GM12891 (cell line): ENCODE results near the gene PUS1.

ENCODE experiments used
- DNase-seq: peaks from one replicate; pipeline ENCODE4 v3.0.0; 2011; ENCODE audit warnings: low spot score; ENCODE audit not compliant: insufficient read length
- FAIRE-seq: peaks from 2 replicates; lab custom pipeline; 2011; peaks lifted over from hg19 to GRCh38; lab: Jason Lieb, UNC
- PAX5 ChIP-seq: IDR thresholded peaks from 2 replicates; pipeline ENCODE4 v1.6.1; 2011; ENCODE audit warnings: low read length, moderate library complexity, mild to moderate bottlenecking; ENCODE audit not compliant: insufficient read depth, severe bottlenecking
- POLR2A ChIP-seq: IDR thresholded peaks from 2 replicates; pipeline ENCODE4 v1.6.1; 2011; ENCODE audit warnings: low read depth, low read length, control low read depth
- POLR2AphosphoS5 ChIP-seq: IDR thresholded peaks from 2 replicates; pipeline ENCODE4 v1.6.1; 2011; ENCODE audit warnings: low read depth, low read length, control low read depth
- POU2F2 ChIP-seq: IDR thresholded peaks from 2 replicates; pipeline ENCODE4 v1.6.1; 2011; ENCODE audit warnings: low read depth, mild to moderate bottlenecking, control low read depth, low read length, moderate library complexity
- SPI1 ChIP-seq: IDR thresholded peaks from 2 replicates; pipeline ENCODE4 v1.6.1; 2011; ENCODE audit warnings: low read depth, low read length, control low read depth
- TAF1 ChIP-seq: IDR thresholded peaks from 2 replicates; pipeline ENCODE4 v1.6.1; 2011; ENCODE audit warnings: low read depth, low read length, control low read depth

Gene PUS1

GRCh38 chr12:131902332-131903241, 26.5 kb upstream of the PUS1 start:
- no peak for DNase-seq
- TF ChIP-seq POLR2AphosphoS5 (no peak), POLR2A (no peak), SPI1 (no peak), PAX5 (no peak), TAF1 (no peak), POU2F2 (no peak)
- FAIRE-seq, result no peak

DNA sequence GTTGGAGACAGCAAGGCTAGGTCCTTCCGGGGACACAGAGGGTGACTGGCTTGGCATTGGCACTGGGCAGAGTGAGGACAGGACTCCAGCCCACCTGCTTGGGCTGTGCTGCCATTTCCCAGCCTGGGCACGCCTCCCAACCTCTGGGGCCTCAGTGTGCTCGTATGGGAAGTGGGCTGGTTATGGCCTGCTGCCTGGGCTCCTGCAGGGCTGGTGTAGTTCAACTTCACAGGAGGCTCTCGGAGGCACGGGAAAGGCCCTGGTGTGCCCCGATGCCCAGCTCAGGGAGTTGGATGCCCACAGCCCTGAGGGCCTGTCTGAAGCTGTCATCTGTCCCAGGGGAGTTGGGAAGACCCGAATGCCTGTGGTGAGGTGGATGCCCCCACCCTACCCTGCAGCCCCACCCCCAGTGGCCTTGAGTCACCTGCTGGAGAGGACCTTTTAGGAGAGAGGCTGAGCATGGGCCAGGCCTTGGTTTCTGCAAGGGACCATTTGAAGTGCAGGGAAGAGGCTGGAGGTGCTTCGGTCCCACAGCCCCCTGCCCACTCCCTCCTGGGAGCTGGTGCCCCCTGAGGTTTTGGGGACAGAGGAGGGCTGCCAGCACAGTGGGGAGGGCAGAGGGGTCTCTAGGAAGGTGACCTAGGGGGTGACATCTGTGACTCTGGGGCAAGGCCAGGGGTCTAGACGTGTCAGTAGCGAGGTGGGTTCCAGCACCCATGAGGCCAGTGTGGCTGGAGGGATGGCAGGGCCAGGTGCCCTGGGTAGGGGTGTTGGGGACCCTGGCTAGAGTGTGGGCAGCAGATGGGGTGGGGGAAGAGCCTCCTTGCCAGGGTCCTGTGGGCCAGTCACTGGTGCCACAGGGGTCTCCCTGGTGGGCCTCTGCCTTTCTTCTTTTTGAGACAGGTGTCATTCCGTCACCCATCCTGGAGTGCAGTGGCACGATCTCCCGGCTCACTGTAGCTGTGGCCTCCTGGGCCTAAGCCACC, 25.5 kb upstream of the PUS1 start:
- no peak for DNase-seq
- TF ChIP-seq POU2F2 (no peak), TAF1 (no peak), SPI1 (no peak), POLR2A (no peak), PAX5 (no peak), POLR2AphosphoS5 (no peak)
- no peak for FAIRE-seq

DNA sequence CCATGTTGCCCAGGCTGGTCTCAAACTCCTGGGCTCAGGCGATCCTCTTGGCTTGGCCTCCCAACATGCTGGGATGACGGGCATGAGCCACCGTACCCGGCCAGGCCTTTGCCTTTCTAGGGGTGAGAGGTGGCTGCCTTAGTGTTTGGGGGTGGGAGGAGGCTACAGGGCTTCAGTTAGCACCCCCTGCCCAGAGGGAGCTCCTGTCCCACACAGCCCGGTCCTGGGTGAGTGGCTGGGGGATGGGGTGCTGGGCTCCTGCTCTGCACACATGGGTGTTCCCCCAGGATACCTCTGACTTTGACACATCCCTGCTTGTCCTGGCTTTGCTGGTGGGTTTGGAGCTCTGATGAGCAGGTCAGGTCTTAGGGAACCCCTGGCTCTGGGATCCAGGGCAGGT, 24.7 kb upstream of the PUS1 start:
- DNase-seq, result no peak
- no peak for FAIRE-seq
- TF ChIP-seq POLR2A (no peak), POLR2AphosphoS5 (no peak), PAX5 (no peak), POU2F2 (no peak), SPI1 (no peak), TAF1 (no peak)

- no peak for DNase-seq
- FAIRE-seq, result no peak
- TF ChIP-seq POU2F2 (no peak), POLR2A (no peak), TAF1 (no peak), SPI1 (no peak), POLR2AphosphoS5 (no peak), PAX5 (no peak)
Observed at GRCh38 chr12:131905081-131905629, 23.9 kb upstream of the PUS1 start.

DNA sequence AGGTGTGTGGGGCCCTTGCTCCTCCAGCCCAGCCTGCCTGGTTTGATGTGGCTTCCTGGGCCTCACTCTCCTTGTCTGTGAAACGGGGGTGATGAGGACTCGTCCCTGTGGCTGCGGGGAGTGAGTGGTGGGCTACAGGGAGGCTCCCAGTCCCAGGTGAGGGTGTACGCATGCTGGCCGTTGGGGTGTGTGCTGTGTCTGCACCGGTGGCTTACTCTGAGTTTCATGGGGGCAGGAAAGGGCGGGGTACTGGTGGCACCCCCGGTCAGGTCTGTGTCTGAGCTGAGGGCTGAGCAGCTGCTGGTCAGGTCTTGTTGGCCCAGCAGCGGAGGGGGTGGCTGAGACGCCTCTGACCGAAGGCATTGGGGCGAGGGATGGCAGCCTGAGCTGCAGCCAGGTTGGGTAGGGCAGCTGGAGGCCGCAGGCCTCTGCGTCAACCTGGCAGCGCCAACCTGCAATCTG, 23.4 kb upstream of the PUS1 start:
- no peak for TF ChIP-seq TAF1
- TF ChIP-seq PAX5, result no peak
- FAIRE-seq (no peak), DNase-seq (no peak)

GRCh38 chr12:131907379-131908091, 21.5 kb upstream of the PUS1 start:
- TF ChIP-seq TAF1 (no peak), PAX5 (no peak), SPI1 (no peak), POLR2AphosphoS5 (no peak), POLR2A (no peak), POU2F2 (no peak)
- FAIRE-seq, result no peak
- DNase-seq, result no peak

DNA sequence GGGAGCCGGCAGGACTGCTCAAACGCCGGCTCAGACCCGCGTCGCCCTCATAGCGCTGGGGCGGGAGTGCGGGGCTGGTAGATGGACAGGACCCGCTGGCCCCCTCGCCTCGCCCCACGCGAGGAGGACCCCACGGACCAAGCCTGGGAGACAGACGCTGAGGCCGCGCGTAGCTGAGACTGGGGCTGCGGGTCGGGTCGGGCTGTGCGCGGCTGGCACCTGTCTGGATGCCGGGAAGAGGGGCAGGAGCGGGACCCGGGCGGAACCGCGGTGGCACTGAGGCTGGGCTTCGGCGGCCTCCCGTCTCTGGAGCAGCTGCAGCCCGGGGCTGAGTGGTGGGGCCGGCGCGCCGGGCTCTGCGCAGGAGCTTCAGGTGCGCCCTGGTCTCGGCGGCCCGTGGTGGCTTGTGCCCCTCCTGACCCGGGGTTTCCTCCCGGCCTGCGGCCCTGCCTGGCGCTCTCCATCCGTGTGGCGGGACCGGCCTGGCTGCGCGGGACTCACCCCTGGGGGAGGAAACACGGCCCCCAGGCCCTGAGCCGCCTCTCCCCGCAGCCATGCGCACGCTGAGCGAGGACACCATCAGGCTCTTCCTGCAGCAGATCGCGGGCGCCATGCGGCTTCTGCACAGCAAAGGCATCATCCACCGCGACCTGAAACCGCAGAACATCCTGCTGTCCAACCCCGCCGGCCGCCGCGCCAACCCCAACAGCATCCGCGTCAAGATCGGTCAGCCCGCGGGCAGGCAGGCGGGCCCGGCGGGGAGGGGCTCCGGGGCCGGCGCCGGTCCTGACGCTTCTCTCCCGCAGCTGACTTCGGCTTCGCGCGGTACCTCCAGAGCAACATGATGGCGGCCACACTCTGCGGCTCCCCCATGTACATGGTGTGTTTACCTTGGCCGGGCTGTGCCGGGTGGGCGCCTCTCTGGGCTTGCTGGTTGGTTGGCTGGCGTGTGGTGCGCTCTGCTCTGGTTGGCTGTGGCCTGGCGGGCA, 20.7 kb upstream of the PUS1 start:
- TF ChIP-seq SPI1, result no peak
- no peak for TF ChIP-seq POLR2A
- TF ChIP-seq PAX5, result no peak
- no peak for TF ChIP-seq POU2F2
- no peak for TF ChIP-seq TAF1
- no peak for TF ChIP-seq POLR2AphosphoS5
- DNase-seq, result no peak
- FAIRE-seq, result no peak
